Measurements from ENCODE around the gene IGIP. TPM values are rescaled to one million over a fixed set of nuclear protein-coding genes. Genes with fewer than 3 reads are reported as not detected.

Gene IGIP
- total RNA-seq, 1 experiment from 2014 or later, result 2.0 TPM

DNA sequence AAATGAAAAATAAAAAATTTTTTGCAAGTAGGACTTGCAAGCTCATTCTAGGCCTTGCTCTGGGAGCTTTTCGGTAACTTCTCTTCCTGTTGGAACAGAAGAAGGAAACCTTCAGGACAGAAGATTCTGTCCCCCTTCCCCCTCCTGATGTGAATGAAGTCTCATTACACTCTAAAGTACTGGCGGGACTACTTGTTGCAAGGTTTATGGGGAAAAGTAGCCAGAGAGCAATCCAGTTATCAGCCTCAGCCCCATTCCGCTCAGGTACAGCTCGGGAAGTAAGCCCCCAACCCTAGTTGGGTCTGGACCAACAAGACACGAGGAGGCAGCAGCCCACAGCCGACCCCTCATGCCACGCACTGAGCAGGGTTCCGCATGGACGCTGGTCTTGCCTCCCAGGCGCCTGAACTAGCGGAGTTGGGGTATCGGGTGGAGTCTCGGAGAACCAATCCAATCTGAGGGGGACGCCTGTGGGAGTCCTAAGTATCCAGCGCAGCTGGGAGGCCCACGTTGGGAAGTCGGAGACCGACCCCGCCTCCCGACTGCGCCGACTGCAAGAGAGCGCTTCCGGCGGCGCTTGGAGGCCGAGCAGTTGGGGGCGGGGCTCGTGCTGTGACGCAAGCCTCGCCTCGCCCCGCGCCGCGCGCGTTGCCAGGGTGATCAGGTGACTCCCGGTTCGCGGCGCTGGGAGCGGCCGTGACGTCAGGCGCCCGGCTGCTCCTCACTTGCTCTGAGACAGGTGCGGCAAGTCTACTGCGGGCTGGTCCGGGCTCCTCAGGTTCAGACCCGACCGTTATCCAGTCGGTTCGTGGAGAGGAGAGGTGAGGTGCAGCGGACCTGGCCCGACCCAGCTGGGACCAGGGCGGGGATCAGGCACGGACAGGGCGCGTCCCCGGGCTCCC lies 49.0 kb downstream of the IGIP start, which contains the start of gene CYSTM1:
Gene CYSTM1 (plus strand): TSS at position 724 of the 902 bp plus-strand sequence. CDS start 19,278 bp downstream, outside the sequence.
- DNase-seq (ENCODE audit: low read depth, low spot score), result peak; percentile 92
- in situ Hi-C loops (cut with HindIII; ENCODE audit: low pct_unique_long_range_greater_than_20kb, low sequenced_read_pairs), result no loop called here

DNA sequence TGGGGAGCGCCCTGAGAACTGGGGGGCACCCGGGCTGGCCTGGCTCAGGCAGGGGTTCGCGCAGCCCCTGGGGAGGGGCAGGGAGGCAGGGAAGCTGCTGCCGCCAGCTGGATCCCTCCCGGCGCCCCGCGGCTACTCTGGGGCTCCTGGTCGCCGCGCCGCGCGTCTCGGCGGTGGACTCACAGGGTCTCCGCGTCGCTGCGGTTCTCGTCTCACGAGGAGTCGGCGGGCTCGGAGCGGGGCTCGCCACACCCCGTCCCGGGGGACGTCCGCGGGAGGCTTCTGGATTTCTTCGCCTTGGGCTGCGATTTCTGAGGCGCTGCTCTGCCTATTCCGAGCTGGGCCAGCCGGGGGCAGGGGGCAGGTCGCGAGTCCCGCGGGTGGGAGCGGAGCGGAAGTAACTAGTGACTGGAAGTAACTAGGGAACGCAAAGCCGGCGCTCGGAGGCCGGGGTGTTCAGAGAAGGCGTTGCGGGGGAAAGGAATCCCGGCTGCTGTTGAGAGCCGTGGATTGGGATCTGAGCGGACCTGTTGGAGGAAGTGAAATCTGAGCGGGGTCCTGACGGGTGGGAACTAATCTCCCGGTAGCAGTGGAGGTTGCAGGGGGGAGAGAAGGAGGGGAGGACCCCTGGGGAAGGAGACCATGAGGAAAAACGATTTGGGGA lies 49.8 kb downstream of the IGIP start:
- in situ Hi-C loops (cut with HindIII; ENCODE audit: low pct_unique_long_range_greater_than_20kb, low sequenced_read_pairs), result no loop called here
- peak; percentile 66 for DNase-seq (ENCODE audit: low read depth, low spot score)

DNA sequence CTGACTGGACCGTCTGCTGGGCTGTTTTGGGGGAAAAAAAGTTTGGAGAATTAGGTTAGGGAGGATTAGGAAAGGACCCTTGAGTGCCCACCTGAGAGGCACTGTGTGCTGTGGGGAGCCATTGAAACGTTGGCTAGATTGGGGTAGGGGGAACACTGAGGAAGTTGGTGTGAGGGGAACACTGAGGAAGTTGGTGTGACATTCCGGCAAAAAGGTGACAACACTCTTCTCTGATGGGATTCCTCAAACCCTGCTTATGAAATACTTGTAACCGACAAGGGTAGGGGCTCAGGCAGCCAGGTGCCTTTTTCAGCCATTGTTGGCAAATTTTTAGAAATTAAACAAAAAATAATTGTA lies 50.3 kb downstream of the IGIP start:
- no peak for DNase-seq (ENCODE audit: low read depth, low spot score)
- in situ Hi-C loops (cut with HindIII; ENCODE audit: low pct_unique_long_range_greater_than_20kb, low sequenced_read_pairs), result no loop called here

DNA sequence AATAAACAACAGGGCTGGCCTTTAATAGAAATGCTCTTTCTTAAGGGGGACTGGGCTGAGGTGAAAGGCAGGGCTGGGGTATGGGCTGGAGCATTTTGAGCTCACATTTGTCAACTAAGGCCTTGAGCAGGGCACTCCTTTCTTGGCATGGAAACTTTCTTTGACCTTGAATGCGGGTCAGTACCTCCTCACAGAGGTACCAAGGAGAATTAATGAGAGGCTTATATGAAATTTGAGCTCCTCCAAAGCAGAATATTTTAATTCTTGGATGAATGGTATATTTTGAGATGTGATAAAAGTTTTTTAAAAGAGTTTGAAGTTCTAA lies 52.3 kb downstream of the IGIP start:
- in situ Hi-C loops (cut with HindIII; ENCODE audit: low pct_unique_long_range_greater_than_20kb, low sequenced_read_pairs), result no loop called here
- DNase-seq (ENCODE audit: low read depth, low spot score), result no peak

DNA sequence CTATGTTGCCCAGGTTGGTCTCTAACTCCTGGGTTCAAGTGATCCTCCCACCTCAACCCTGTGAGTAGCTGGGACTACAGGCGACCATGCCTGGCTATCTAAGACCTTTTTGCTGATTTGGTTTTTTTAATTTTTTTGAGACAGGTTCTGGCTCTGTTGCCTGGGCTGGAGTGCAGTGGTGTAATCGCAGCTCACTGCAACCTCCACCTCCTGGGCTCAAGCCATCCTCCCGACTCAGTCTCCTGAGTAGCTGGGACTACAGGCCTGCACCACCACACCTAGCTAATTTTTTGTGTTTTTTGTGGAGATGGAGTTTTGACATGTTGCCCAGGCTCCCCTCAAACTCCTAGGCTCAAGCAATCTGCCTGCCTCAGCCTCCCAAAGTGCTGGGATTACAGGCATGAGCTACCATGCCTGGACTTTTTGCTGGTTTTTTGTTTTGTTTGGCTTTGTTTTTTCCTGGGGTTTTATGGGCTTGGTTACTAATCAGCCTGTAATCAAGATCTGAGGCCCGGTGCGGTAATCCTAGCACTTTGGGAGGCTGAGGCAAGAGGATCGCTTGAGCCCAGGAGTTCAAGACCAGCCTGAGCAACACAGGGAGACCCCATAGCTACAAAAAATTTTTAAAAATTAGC lies 52.9 kb downstream of the IGIP start:
- in situ Hi-C loops (cut with HindIII; ENCODE audit: low pct_unique_long_range_greater_than_20kb, low sequenced_read_pairs), result no loop called here
- DNase-seq (ENCODE audit: low read depth, low spot score), result no peak

Other genes with a start within 250 kb of the IGIP start
- 7.3 and 7.8 TPM in 2 replicates for gene NRG2, start 82.6 kb upstream of the IGIP start, total RNA-seq (2014; rRNA removed; shearing (Covaris generic))
- 8.0 and 9.6 TPM in 2 replicates for gene PURA, start 11.8 kb upstream of the IGIP start, total RNA-seq (2014; rRNA removed; shearing (Covaris generic))
- 182 and 186 TPM in 2 replicates for gene CYSTM1, start 49.3 kb downstream of the IGIP start, total RNA-seq (2014; rRNA removed; shearing (Covaris generic))
- gene PFDN1, start 177.2 kb downstream of the IGIP start, total RNA-seq (2014; rRNA removed; shearing (Covaris generic)), result 68.3 and 82.2 TPM in 2 replicates
- gene HBEGF, start 220.7 kb downstream of the IGIP start, total RNA-seq (2014; rRNA removed; shearing (Covaris generic)), result 12.2 and 13.4 TPM in 2 replicates
- 0.16 and 0.18 TPM in 2 replicates for gene SLC4A9, start 234.3 kb downstream of the IGIP start, total RNA-seq (2014; rRNA removed; shearing (Covaris generic))

Data from SK-MEL-5 (cell line).